Hepatocyte (in vitro differentiated cells): ENCODE measurements around the gene APBA1. TPM values are rescaled to one million over a fixed set of nuclear protein-coding genes. Genes with fewer than 3 reads are reported as not detected.

Source experiments
- DNase-seq: peaks from one replicate; pipeline ENCODE4 v3.0.0-alpha.2; 2016; ENCODE audit warnings: low spot score
- H2AFZ ChIP-seq: fragments of 200-600 bp; sonication (generic); 2 replicates; pipeline ENCODE4 v1.6.0; 2016; ENCODE audit warnings: antibody characterized with exemption, mild to moderate bottlenecking
- H3K27ac ChIP-seq: fragments of 200-600 bp; sonication (generic); 2 replicates; pipeline ENCODE4 v1.5.1; 2016; ENCODE audit warnings: mild to moderate bottlenecking
- H3K27me3 ChIP-seq: fragments of 200-600 bp; sonication (generic); 2 replicates; pipeline ENCODE4 v1.6.1; 2016
- H3K36me3 ChIP-seq: fragments of 200-600 bp; sonication (generic); replicated peaks from 2 replicates; pipeline ENCODE4 v1.5.1; 2016; ENCODE audit warnings: low read depth; ENCODE audit not compliant: insufficient read depth
- H3K4me1 ChIP-seq: fragments of 200-600 bp; sonication (generic); 2 replicates; pipeline ENCODE4 v1.5.1; 2016; ENCODE audit warnings: mild to moderate bottlenecking, moderate library complexity; ENCODE audit not compliant: insufficient read depth
- H3K4me2 ChIP-seq: fragments of 200-600 bp; sonication (generic); 2 replicates; pipeline ENCODE4 v1.6.0; 2016
- H3K4me3 ChIP-seq: fragments of 200-600 bp; sonication (generic); 2 replicates; pipeline ENCODE4 v1.5.1; 2016; ENCODE audit warnings: mild to moderate bottlenecking
- H3K79me2 ChIP-seq: fragments of 200-600 bp; sonication (generic); 2 replicates; pipeline ENCODE4 v1.6.0; 2017; ENCODE audit warnings: mild to moderate bottlenecking
- H3K9me2 ChIP-seq: fragments of 200-600 bp; sonication (generic); replicated peaks from 2 replicates; pipeline ENCODE4 v1.6.0; 2017; ENCODE audit warnings: mild to moderate bottlenecking; ENCODE audit not compliant: insufficient read depth
- H3K9me3 ChIP-seq: fragments of 200-600 bp; sonication (generic); 2 replicates; pipeline ENCODE4 v1.5.1; 2016; ENCODE audit warnings: low read depth, mild to moderate bottlenecking
- H4K20me1 ChIP-seq: fragments of 200-600 bp; sonication (generic); 2 replicates; pipeline ENCODE4 v1.6.0; 2016; ENCODE audit warnings: mild to moderate bottlenecking; ENCODE audit not compliant: insufficient read depth, poor library complexity, severe bottlenecking
- EZH2 ChIP-seq: fragments of 200-600 bp; sonication (generic); IDR thresholded peaks from 2 replicates; pipeline ENCODE4 v1.6.1; 2016; ENCODE audit warnings: antibody characterized with exemption, mild to moderate bottlenecking, borderline replicate concordance
- EZH2phosphoT487 ChIP-seq: fragments of 200-600 bp; sonication (generic); IDR thresholded peaks from one replicate; pipeline ENCODE4 v1.6.1; 2018; ENCODE audit warnings: antibody characterized with exemption, mild to moderate bottlenecking, low read depth, moderate library complexity; ENCODE audit not compliant: unreplicated experiment, severe bottlenecking
- WGBS: methylation state at CpG from one replicate; pipeline ENCODE4 v1.1.6; 2016; ENCODE audit warnings: low lambda C conversion rate; ENCODE audit errors: missing lambda C conversion rate; 5-methylcytosine and 5-hydroxymethylcytosine counted together
- polyA plus RNA-seq: library from polyadenylated mRNA; unstranded; fragments of >200 nt; fragmentation: Nextera tagmentation; extraction: Ambion mirVana; gene quantifications from 2 replicates; pipeline ENCODE4 v1.2.1, GENCODE V29; 2016
- total RNA-seq: library from RNA; depleted of rRNA; stranded (reverse); fragments of >200 nt; gene quantifications from 2 replicates; pipeline ENCODE4 v1.2.3, GENCODE V29; 2014
- TF ChIP-seq, protein P1 (sequence below): fragments of 200-600 bp; sonication (generic); IDR thresholded peaks from 2 replicates; pipeline ENCODE4 v1.5.1; 2016; ENCODE audit warnings: antibody characterized with exemption, mild to moderate bottlenecking; ENCODE audit not compliant: poor library complexity

The APBA1 gene
- total and polyA plus RNA-seq, 2 experiments from 2014 or later = 1.5 to 12.0 TPM

- Histone ChIP-seq H3K27me3 (no peaks in the 10 kb centered on the region), H3K4me2 (no peak overlapping the region), H3K9me2 (no peaks in the 10 kb centered on the region), H2AFZ (no peak overlapping the region), H3K9me3 (no peaks in the 10 kb centered on the region), H3K79me2 (no peaks in the 10 kb centered on the region), H3K4me3 (no peak overlapping the region), H3K36me3 (no peaks in the 10 kb centered on the region), H3K27ac (no peak overlapping the region), H4K20me1 (no peaks in the 10 kb centered on the region), H3K4me1 (no peaks in the 10 kb centered on the region)
- TF ChIP-seq, protein P1, sequence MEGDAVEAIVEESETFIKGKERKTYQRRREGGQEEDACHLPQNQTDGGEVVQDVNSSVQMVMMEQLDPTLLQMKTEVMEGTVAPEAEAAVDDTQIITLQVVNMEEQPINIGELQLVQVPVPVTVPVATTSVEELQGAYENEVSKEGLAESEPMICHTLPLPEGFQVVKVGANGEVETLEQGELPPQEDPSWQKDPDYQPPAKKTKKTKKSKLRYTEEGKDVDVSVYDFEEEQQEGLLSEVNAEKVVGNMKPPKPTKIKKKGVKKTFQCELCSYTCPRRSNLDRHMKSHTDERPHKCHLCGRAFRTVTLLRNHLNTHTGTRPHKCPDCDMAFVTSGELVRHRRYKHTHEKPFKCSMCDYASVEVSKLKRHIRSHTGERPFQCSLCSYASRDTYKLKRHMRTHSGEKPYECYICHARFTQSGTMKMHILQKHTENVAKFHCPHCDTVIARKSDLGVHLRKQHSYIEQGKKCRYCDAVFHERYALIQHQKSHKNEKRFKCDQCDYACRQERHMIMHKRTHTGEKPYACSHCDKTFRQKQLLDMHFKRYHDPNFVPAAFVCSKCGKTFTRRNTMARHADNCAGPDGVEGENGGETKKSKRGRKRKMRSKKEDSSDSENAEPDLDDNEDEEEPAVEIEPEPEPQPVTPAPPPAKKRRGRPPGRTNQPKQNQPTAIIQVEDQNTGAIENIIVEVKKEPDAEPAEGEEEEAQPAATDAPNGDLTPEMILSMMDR = no peak
- TF ChIP-seq EZH2 (no peak), EZH2phosphoT487 (no peak)
- WGBS = 93% methylated on average over 2 of the region's 2 CpGs
- DNase-seq = no peak
These were observed 145.5 kb downstream of the APBA1 start for GRCh38 chr9:69526699-69527098.

GRCh38 chr9:69519470-69520240, 152.5 kb downstream of the APBA1 start:
- no peaks in the 10 kb centered on the region for H3K9me2 ChIP-seq
- H3K4me2 ChIP-seq = no peak overlapping the region
- H3K4me3 ChIP-seq = no peak overlapping the region
- H3K79me2 ChIP-seq = no peaks in the 10 kb centered on the region
- no peaks in the 10 kb centered on the region for H3K27me3 ChIP-seq
- no peak for TF ChIP-seq EZH2
- TF ChIP-seq, protein P1 = no peak
- TF ChIP-seq EZH2phosphoT487 = no peak
- H3K4me1 ChIP-seq = no peaks in the 10 kb centered on the region
- H3K36me3 ChIP-seq = no peaks in the 10 kb centered on the region
- no peaks in the 10 kb centered on the region for H3K9me3 ChIP-seq
- WGBS = 63% methylated on average over 5 of the region's 5 CpGs
- DNase-seq = no peak
- no peak overlapping the region for H3K27ac ChIP-seq
- H4K20me1 ChIP-seq = no peaks in the 10 kb centered on the region
- no peak overlapping the region for H2AFZ ChIP-seq

GRCh38 chr9:69516353-69517322, 155.5 kb downstream of the APBA1 start:
- Histone ChIP-seq H3K27me3 (no peaks in the 10 kb centered on the region), H3K4me3 (no peak overlapping the region), H3K4me1 (no peaks in the 10 kb centered on the region), H3K9me2 (no peaks in the 10 kb centered on the region), H3K9me3 (no peaks in the 10 kb centered on the region), H3K79me2 (no peaks in the 10 kb centered on the region), H2AFZ (no peak overlapping the region), H3K4me2 (no peak overlapping the region), H3K36me3 (no peaks in the 10 kb centered on the region), H3K27ac (no peak overlapping the region), H4K20me1 (no peaks in the 10 kb centered on the region)
- TF ChIP-seq, protein P1 = no peak
- no peak for TF ChIP-seq EZH2phosphoT487
- no peak for TF ChIP-seq EZH2
- no peak for DNase-seq
- 98% methylated on average over 88 of the region's 111 CpGs for WGBS
